ENCODE data around the gene PRR11.

Gene PRR11

GRCh38 chr17:59234631-59235030, 79.1 kb downstream of the PRR11 start:
- DNase-seq, result no peak

DNA sequence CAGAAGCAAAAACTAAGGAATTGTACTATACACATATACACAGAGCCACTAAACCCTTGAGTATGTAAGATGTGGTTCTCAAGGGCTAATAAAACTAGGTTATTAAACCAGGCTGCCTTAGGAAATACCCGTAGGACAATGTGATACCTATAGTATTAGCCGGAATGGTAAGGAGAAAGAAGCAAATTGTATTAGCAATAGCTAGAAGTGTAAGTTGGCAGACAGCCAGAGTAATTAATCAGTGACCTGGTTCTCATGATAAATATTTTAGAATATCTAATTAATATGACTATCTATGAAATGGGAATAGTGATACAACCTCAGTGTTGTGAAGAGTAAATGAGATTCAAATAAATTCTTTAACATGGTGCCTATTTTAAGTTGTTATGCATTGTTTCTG, 83.4 kb downstream of the PRR11 start:
- Histone ChIP-seq H3K4me1 (no peaks in the 10 kb centered on the region), H3K9me3 (no peaks in the 10 kb centered on the region), H3K27me3 (no peaks in the 10 kb centered on the region), H3K4me3 (ENCODE audit: low read depth, low read length) (no peak overlapping the region), H3K36me3 (no peaks in the 10 kb centered on the region)
- DNase-seq, result no peak
- TF ChIP-seq, protein P1, sequence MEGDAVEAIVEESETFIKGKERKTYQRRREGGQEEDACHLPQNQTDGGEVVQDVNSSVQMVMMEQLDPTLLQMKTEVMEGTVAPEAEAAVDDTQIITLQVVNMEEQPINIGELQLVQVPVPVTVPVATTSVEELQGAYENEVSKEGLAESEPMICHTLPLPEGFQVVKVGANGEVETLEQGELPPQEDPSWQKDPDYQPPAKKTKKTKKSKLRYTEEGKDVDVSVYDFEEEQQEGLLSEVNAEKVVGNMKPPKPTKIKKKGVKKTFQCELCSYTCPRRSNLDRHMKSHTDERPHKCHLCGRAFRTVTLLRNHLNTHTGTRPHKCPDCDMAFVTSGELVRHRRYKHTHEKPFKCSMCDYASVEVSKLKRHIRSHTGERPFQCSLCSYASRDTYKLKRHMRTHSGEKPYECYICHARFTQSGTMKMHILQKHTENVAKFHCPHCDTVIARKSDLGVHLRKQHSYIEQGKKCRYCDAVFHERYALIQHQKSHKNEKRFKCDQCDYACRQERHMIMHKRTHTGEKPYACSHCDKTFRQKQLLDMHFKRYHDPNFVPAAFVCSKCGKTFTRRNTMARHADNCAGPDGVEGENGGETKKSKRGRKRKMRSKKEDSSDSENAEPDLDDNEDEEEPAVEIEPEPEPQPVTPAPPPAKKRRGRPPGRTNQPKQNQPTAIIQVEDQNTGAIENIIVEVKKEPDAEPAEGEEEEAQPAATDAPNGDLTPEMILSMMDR (IDR thresholded peaks at IDR 0.05; ENCODE audit: low read depth, low read length), result no peak

More at GRCh38 chr17:59234631-59235030, 79.1 kb downstream of the PRR11 start:
- TF ChIP-seq, protein P1 (IDR thresholded peaks at IDR 0.05; ENCODE audit: low read depth, low read length), result no peak
- Histone ChIP-seq H3K27me3 (no peaks in the 10 kb centered on the region), H3K36me3 (no peaks in the 10 kb centered on the region), H3K4me3 (ENCODE audit: low read depth, low read length) (no peak overlapping the region), H3K9me3 (no peaks in the 10 kb centered on the region), H3K4me1 (no peaks in the 10 kb centered on the region)

DNA sequence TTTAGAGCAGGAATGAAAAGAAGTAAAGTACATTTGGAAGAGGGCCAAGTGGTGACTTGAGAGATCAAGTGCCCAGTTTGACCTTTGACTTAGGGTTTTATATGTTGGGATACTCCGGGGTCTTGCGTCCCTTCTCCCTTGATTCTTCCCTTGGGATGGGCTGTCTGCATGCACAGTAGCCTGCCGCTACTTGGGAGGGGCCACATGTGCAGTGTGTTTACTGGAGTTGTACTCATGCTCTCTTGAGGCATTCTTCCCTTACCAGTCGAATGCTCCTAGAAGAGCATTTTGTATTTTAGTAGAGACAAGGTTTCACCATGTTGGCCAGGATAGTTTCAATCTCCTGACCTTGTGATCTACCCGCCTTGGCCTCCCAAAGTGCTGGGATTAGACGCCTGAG, 88.5 kb downstream of the PRR11 start:
- DNase-seq, result no peak
- H3K4me3 ChIP-seq (ENCODE audit: low read depth, low read length), result no peak overlapping the region
- no peaks in the 10 kb centered on the region for H3K27me3 ChIP-seq
- H3K9me3 ChIP-seq, result no peaks in the 10 kb centered on the region
- TF ChIP-seq, protein P1 (IDR thresholded peaks at IDR 0.05; ENCODE audit: low read depth, low read length), result no peak
- H3K4me1 ChIP-seq, result no peaks in the 10 kb centered on the region
- no peaks in the 10 kb centered on the region; the same call in 1 of the 2 replicates for H3K36me3 ChIP-seq
